Activated CD4-positive, alpha-beta T cell treated with anti-CD3 and anti-CD28 coated beads for 36 hours (primary cell): ENCODE data around the gene CIITA. TPM values are rescaled to one million over a fixed set of nuclear protein-coding genes. Genes with fewer than 3 reads are reported as not detected.

ENCODE experiments used
- ATAC-seq: fragments of 200-7000 bp; cut with Tn5 transposase; one replicate; pipeline ENCODE4 v1.10.0; 2021; ENCODE audit warnings: mild to moderate bottlenecking, moderate library complexity
- CTCF ChIA-PET: fragments of 350-600 bp; sonication (Branson Sonifier 250); formaldehyde crosslinking; loops from one replicate; lab custom pipeline; 2021; ENCODE audit warnings: antibody characterized with exemption; lab: Charles Lee
- POLR2A ChIA-PET: fragments of 350-600 bp; sonication (Branson Sonifier 250); formaldehyde crosslinking; loops from one replicate; lab custom pipeline; 2021; ENCODE audit warnings: antibody characterized with exemption, inconsistent platforms; lab: Charles Lee
- DNase-seq: peaks from one replicate; pipeline ENCODE4 v3.0.0-alpha.2; 2020
- H3K27ac Mint-ChIP-seq: one replicate; pipeline ENCODE4 v1.8.0; 2021; ENCODE audit warnings: mixed read lengths
- H3K27me3 Mint-ChIP-seq: one replicate; pipeline ENCODE4 v1.8.0; 2021; ENCODE audit warnings: mixed read lengths
- H3K36me3 Mint-ChIP-seq: one replicate; pipeline ENCODE4 v1.8.0; 2021; ENCODE audit warnings: low read depth, mixed read lengths
- H3K4me1 Mint-ChIP-seq: one replicate; pipeline ENCODE4 v1.8.0; 2021; ENCODE audit warnings: mixed read lengths
- H3K4me3 Mint-ChIP-seq: one replicate; pipeline ENCODE4 v1.8.0; 2021; ENCODE audit warnings: mild to moderate bottlenecking, moderate library complexity, mixed read lengths
- H3K9me3 Mint-ChIP-seq: one replicate; pipeline ENCODE4 v1.8.0; 2021; ENCODE audit warnings: low read depth, mixed read lengths
- intact Hi-C, 2 experiments: fragments of 100-400 bp; cut with DNase I in 1 of 2; cut with micrococcal nuclease in 1 of 2; formaldehyde crosslinking; loops; one replicate each; pipeline versions ENCODE4 v1.14.2 to v1.15.1; 2022 to 2024; cut with DNase I, micrococcal nuclease
- total RNA-seq, 2 experiments: library from RNA; stranded (reverse); gene quantifications; one replicate each; pipeline ENCODE4 v1.2.3, GENCODE V29; 2021

CIITA gene
- total RNA-seq, 2 experiments from 2014 or later: 0.87 to 1.4 TPM

GRCh38 chr16:10931134-10931533, 54.1 kb downstream of the CIITA start:
- intact Hi-C loops: no loop called here
- no peak overlapping the region for H3K4me3 Mint-ChIP-seq
- H3K27ac Mint-ChIP-seq: no peak overlapping the region
- H3K4me1 Mint-ChIP-seq: peaks cover 19% of the 10 kb centered on the region
- ChIA-PET CTCF (interaction anchor here (1.5 kb wide), 1 partner anchor 12 kb away, joined by 6 read pairs; no protein-coding TSS in a partner anchor), POLR2A (no interaction called here)
- ATAC-seq (no peak), DNase-seq (no peak)
- peaks cover 43% of the 10 kb centered on the region for H3K36me3 Mint-ChIP-seq
- no peaks in the 10 kb centered on the region for H3K27me3 Mint-ChIP-seq
- no peaks in the 10 kb centered on the region for H3K9me3 Mint-ChIP-seq

GRCh38 chr16:10931977-10932632, 55.1 kb downstream of the CIITA start:
- peaks cover 29% of the 10 kb centered on the region for H3K4me1 Mint-ChIP-seq
- ChIA-PET POLR2A (interaction anchor here (0.7 kb wide), 1 partner anchor 1149 kb away, joined by 3 read pairs; no protein-coding TSS in a partner anchor), CTCF (interaction anchor here (0.9 to 1.6 kb wide), 3 partner anchors 10 to 13 kb away, joined by 3 to 6 read pairs (median 6); partner anchors contain the start of gene DEXI)
- H3K4me3 Mint-ChIP-seq: no peak overlapping the region
- H3K27ac Mint-ChIP-seq: no peak overlapping the region
- DNase-seq (no peak), ATAC-seq (no peak)
- H3K27me3 Mint-ChIP-seq: no peaks in the 10 kb centered on the region
- intact Hi-C loops: no loop called here
- no peaks in the 10 kb centered on the region for H3K9me3 Mint-ChIP-seq
- peaks cover 41% of the 10 kb centered on the region for H3K36me3 Mint-ChIP-seq

- peaks cover 34% of the 10 kb centered on the region for H3K36me3 Mint-ChIP-seq
- intact Hi-C loops: no loop called here
- no peak for ATAC-seq
- H3K9me3 Mint-ChIP-seq: no peaks in the 10 kb centered on the region
- H3K27ac Mint-ChIP-seq: no peak overlapping the region
- peaks cover 39% of the 10 kb centered on the region for H3K4me1 Mint-ChIP-seq
- no peak for DNase-seq
- no peaks in the 10 kb centered on the region for H3K27me3 Mint-ChIP-seq
- ChIA-PET CTCF (interaction anchor here (0.9 to 1.6 kb wide), 2 partner anchors 9 to 11 kb away, joined by 3 to 6 read pairs; partner anchors contain the start of gene DEXI), POLR2A (no interaction called here)
- no peak overlapping the region for H3K4me3 Mint-ChIP-seq
These were observed 56.1 kb downstream of the CIITA start for GRCh38 chr16:10932959-10933710.

- H3K36me3 Mint-ChIP-seq: peaks cover 41% of the 10 kb centered on the region
- H3K4me3 Mint-ChIP-seq: no peak overlapping the region
- ChIA-PET POLR2A (no interaction called here), CTCF (interaction anchor here (0.7 kb wide), 1 partner anchor 1094 kb away, joined by 3 read pairs; no protein-coding TSS in a partner anchor)
- no peak for DNase-seq
- intact Hi-C loops: no loop called here
- no peak for ATAC-seq
- H3K4me1 Mint-ChIP-seq: peaks cover 46% of the 10 kb centered on the region
- no peaks in the 10 kb centered on the region for H3K9me3 Mint-ChIP-seq
- no peak overlapping the region for H3K27ac Mint-ChIP-seq
- H3K27me3 Mint-ChIP-seq: no peaks in the 10 kb centered on the region
These were observed 56.9 kb downstream of the CIITA start for GRCh38 chr16:10933865-10934264.

- POLR2A ChIA-PET: no interaction called here
These were observed 57.5 kb downstream of the CIITA start for GRCh38 chr16:10934325-10935107.

GRCh38 chr16:10935226-10935915, 58.4 kb downstream of the CIITA start:
- H3K27ac Mint-ChIP-seq: no peak overlapping the region
- H3K36me3 Mint-ChIP-seq: peaks cover 41% of the 10 kb centered on the region
- no peaks in the 10 kb centered on the region for H3K27me3 Mint-ChIP-seq
- DNase-seq (no peak), ATAC-seq (no peak)
- ChIA-PET CTCF (interaction anchor here (1.1 to 1.6 kb wide), 2 partner anchors 9 to 17 kb away, joined by 3 to 6 read pairs; no protein-coding TSS in a partner anchor), POLR2A (no interaction called here)
- no peak overlapping the region for H3K4me3 Mint-ChIP-seq
- H3K4me1 Mint-ChIP-seq: peaks cover 60% of the 10 kb centered on the region
- intact Hi-C loops: no loop called here
- H3K9me3 Mint-ChIP-seq: no peaks in the 10 kb centered on the region

More at GRCh38 chr16:10934325-10935107, 57.5 kb downstream of the CIITA start:
- Mint-ChIP-seq H3K36me3 (peaks cover 40% of the 10 kb centered on the region), H3K4me3 (no peak overlapping the region), H3K27ac (no peak overlapping the region), H3K4me1 (peaks cover 53% of the 10 kb centered on the region), H3K27me3 (no peaks in the 10 kb centered on the region), H3K9me3 (no peaks in the 10 kb centered on the region)
- intact Hi-C loops: no loop called here
- no peak for DNase-seq
- no peak for ATAC-seq
- CTCF ChIA-PET: interaction anchor here (0.7 to 1.6 kb wide), 3 partner anchors 8 to 1094 kb away, joined by 3 to 6 read pairs (median 3); no protein-coding TSS in a partner anchor

GRCh38 chr16:10936272-10936984, 59.4 kb downstream of the CIITA start:
- Mint-ChIP-seq H3K4me1 (peaks cover 66% of the 10 kb centered on the region), H3K9me3 (no peaks in the 10 kb centered on the region), H3K4me3 (no peak overlapping the region), H3K36me3 (peaks cover 45% of the 10 kb centered on the region), H3K27ac (no peak overlapping the region), H3K27me3 (no peaks in the 10 kb centered on the region)
- DNase-seq: no peak
- ChIA-PET POLR2A (no interaction called here), CTCF (interaction anchor here (0.6 to 1.1 kb wide), 5 partner anchors 65 to 424 kb away, joined by 3 to 4 read pairs (median 3); no protein-coding TSS in a partner anchor)
- ATAC-seq: no peak
- intact Hi-C loops: no loop called here

GRCh38 chr16:10937068-10937859, 60.3 kb downstream of the CIITA start:
- no peaks in the 10 kb centered on the region for H3K9me3 Mint-ChIP-seq
- H3K27me3 Mint-ChIP-seq: no peaks in the 10 kb centered on the region
- intact Hi-C loops: no loop called here
- H3K36me3 Mint-ChIP-seq: peaks cover 43% of the 10 kb centered on the region
- H3K4me3 Mint-ChIP-seq: peak overlapping the region; percentile 95
- ChIA-PET CTCF (interaction anchor here (0.7 to 1.1 kb wide), 8 partner anchors 16 to 425 kb away, joined by 3 to 4 read pairs (median 3); no protein-coding TSS in a partner anchor), POLR2A (no interaction called here)
- H3K4me1 Mint-ChIP-seq: peaks cover 66% of the 10 kb centered on the region
- DNase-seq: peak; percentile 30
- H3K27ac Mint-ChIP-seq: peak overlapping the region; percentile 66
- ATAC-seq: no peak

GRCh38 chr16:10938321-10938720, 61.3 kb downstream of the CIITA start:
- peak; percentile 77 for DNase-seq
- Mint-ChIP-seq H3K4me1 (peaks cover 73% of the 10 kb centered on the region), H3K36me3 (peaks cover 41% of the 10 kb centered on the region), H3K9me3 (no peaks in the 10 kb centered on the region), H3K27me3 (no peaks in the 10 kb centered on the region), H3K27ac (peak overlapping the region; percentile 75), H3K4me3 (peak overlapping the region; percentile 95)
- POLR2A ChIA-PET: interaction anchor here (0.7 kb wide), 2 partner anchors 167 to 313 kb away, joined by 3 read pairs; no protein-coding TSS in a partner anchor
- CTCF ChIA-PET: no interaction called here
- intact Hi-C loops: no loop called here
- peak; percentile 47 for ATAC-seq
